Fibroblast of skin of left quadriceps (primary cell): ENCODE data around the gene RTN4RL2.

Experiments
- DNase-seq, 2 experiments: peaks; one replicate each; pipeline ENCODE4 v3.0.0-alpha.2; 2013; ENCODE audit warnings: low read depth in 2 of 2

Gene RTN4RL2

DNA sequence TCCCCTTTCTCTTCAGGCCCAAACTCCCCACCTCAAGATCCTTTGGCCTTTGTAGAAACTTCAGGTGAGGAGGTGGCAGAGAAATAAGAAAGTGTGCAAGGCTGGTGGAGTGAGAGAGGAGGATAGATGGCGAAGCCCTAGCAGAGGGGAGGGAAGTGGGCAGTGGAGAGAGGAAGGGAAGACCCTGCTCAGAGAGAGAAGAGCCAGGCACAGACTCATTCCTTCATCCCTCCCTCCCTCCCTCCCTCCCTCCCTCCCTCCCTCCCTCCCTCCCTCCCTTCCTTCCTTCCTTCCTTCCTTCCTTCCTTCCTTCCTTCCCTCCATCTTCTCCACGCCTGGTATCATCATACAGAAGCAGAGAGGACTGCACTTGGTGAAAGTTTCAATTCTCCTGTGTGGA lies 21.0 kb downstream of the RTN4RL2 start:
- DNase-seq, result no peak

DNA sequence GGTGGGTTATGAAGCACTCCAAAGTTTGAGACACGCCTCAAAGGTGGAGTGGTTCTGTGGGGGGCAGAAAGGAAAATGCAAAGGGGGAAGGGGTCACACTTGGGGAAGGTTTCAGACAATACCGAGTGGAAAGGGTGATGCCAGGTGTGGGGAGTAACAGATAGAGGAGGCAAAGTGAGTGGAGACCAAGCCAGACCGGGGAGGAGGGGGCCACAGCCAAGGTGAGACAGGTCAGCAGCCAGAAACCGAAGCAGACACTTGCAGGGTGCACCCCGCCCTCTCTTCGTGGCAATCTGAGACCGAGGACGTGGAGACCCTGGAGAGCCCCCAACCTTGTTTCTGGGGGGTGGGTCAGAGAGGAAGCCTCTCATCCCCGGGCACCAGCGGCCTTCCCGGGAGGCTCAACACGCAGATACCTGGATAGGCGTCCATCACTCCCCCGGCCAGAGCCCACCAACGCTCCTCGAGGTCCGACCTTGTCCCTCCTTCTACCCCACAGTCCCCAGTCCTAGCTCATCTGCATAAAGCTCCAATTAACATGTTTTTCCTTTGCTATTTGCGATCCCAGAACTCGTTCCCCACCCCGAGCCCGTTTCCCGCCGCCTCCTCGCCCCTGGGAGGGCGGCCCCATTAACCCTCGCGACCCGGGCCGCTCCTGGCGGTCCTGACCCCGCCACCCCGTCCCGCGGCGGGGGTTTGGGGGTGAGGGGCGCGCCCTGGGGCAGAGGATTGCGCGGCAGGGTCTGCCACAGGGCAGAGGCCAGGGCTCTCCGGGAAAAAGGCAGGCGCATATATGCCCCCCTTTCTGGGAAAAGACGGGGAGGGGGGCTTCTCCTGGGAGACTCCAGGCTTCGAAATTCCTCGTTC lies 21.8 kb downstream of the RTN4RL2 start:
- no peak for DNase-seq

DNA sequence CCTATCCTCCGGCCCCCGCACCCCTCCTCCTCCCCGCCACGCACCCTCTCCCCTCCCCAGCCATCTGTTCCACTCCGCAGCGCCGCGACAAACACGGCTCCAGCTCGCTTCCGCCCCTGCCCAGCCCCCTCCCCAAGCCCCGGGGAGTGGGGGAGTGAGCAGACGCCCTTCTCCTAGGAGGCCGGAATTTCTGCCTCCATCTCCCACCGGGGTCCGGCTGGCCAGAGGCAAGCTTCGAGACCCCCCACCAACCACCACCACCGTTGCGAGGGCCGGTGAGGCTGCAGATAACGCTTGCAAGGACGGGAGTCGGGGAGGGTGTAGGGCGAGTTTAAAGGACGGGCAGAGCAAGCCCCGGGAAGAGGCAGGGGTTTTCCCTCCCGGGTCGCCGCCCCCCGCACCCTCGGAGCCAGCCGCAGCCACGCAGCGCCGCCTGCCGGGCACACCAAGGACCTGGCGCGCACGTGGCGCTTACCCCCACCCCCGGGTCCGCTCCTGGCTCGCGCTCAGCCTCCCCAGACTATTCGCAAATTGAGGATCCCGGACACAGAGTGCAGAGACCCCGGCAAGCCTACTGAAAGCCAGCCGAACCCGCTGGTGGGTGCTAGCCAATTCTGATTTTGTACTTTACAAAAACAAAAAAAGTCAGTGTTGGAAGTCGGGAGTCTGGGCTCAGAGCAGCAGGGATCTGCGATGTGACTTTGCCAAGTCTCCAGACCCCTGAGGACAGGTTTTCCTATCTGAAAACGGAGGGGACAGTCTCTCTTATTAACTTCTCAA lies 22.6 kb downstream of the RTN4RL2 start:
- no peak for DNase-seq

DNA sequence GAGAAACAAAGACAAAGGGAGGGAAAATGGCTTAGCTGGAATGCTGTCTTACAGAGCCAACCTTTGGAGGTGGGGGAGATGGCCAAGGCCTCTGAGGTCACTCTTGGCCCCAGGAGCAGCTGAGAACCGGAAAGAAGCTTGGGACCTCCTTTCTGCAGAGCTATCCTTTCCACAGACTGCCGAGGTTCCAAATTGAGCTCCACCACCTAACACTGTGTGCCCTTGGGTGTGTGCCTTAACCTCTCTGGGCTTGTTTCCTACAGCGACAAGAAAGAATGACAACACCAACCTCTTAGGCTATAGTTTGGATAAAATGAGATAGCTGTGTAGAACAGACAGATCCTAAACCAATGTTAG lies 23.2 kb downstream of the RTN4RL2 start:
- no peak for DNase-seq

DNA sequence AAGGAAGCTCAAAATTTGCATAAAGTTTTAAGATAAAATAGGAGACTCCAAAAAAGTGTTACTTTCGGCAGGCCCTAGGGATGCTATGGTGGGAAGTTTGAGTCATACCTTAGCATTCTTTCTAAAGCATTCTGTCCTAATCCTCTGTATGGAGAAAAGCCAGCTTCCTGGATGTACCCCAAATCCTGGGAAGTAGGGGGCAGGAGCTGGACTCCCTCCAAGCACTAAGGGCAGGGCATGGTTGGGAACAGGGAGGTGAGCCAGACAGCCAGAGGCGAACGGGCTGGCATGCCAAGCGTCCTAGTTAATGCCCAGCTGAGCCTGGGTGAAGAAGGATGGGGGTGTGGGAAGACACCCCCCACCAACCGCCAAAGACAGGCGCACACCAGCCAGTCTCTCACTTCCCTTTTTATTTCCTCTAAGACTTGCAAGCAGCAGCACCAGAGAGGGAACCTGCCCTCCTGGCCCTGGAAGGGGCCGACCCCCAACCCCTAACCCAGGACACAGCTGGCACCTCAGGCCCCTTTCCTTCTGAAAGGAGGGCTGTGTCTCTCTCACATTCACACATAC lies 23.9 kb downstream of the RTN4RL2 start:
- DNase-seq, result no peak

DNA sequence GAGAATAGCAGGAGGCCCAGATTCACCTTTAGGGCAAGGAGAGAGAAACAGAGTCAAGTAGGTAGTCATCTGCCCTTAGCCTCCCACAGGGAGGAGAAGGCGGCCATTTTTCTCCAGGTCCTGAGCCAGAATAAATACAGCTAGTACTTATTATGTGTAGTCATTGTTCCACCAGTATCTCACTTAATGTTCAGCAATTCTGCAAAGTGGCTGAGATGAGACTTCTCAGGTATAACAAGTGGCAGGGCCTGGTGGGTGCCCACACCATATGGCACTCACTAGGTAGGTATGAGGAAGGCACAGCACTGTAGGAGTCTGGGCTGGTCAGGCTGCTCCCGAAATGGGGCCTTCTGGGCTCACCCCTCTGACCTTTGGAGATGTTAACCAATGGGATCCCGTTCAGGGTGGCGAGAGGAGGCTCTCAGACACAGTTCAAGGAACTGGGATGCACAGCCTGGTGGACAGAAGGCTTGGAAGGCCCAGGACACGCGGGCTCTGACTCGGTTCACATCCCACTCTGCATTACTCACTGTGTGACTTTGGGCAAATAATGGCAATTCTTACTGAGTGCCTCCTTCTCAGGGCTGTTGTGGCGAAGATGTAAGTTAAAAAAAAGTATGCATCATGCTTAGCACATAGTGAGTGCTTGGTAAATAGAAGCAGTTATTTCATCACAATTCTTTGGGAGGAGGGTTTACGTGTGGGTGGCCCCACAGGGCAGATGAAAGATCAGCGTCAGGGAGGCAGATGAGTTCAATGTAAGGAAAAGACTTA lies 25.1 kb downstream of the RTN4RL2 start:
- DNase-seq, result no peak

DNA sequence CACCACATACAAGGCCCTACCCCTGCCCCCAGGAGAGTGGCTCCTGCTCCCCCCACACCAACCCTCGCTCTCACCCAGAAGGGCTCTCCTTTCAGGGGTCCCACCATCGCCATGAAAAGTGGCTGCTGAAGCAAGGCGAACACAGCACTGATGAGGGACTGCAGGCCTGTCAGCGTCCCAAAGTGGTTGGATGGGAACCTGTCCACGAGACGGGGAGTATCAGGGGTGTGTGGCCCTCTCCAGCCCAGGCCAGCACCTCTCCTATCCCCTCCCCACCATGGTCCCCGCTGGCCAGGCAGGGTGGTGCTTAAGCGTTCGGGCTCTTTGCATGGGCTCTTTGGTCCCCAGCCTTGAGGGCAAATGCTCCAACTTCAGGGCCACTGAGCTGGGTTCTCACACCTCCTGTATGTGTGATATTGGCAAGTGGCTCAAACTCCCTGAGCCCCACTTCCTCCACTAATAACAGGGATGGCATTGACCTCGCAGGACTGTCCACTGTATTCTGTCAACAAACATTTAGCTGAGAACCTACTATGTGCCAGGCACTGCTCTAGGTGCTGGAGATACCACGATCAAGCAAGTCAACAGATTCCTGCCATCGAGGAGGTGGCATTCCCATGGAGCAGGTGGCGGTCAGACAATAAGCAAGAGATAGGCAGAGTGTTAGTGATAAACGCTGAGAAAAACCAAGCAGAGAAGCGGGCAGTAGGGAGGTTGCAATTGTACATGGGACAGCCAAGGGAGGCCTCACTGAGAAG lies 26.9 kb downstream of the RTN4RL2 start:
- DNase-seq, result no peak

DNA sequence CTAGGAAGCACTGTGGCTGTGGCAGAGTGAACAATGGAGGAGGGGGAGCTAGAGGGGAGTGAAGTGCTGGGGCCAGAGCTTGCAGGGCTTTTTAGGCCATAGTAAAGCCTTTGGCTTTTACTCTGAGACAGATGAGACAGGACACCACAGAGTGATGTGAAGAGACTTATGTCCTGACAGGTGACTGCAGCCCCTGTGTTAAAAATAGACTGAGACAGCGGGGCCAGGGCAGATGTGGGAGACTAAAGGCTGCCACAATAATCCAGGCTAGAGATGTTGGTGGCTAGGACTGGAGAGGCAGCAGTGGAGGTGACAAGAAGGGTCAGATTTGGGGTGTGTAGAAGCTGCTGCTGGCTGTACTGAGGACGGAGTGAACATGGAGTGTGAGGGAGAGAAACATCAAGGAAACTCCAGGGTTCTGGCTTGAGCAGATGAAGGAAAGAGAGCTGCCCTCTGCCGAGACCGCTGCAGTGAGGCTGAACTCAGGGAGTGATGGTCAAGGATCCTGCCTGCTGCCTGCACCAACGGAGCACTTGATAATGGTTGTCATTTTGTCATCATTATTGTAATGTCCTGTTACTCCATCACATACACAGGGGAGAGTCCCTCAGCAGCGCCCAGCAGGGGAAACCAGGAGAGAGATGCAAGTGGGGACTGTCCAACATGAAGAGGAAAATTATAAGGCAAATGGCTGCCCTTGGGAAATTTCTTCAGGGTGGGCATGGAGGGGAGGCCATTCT lies 27.8 kb downstream of the RTN4RL2 start:
- no peak for DNase-seq

DNA sequence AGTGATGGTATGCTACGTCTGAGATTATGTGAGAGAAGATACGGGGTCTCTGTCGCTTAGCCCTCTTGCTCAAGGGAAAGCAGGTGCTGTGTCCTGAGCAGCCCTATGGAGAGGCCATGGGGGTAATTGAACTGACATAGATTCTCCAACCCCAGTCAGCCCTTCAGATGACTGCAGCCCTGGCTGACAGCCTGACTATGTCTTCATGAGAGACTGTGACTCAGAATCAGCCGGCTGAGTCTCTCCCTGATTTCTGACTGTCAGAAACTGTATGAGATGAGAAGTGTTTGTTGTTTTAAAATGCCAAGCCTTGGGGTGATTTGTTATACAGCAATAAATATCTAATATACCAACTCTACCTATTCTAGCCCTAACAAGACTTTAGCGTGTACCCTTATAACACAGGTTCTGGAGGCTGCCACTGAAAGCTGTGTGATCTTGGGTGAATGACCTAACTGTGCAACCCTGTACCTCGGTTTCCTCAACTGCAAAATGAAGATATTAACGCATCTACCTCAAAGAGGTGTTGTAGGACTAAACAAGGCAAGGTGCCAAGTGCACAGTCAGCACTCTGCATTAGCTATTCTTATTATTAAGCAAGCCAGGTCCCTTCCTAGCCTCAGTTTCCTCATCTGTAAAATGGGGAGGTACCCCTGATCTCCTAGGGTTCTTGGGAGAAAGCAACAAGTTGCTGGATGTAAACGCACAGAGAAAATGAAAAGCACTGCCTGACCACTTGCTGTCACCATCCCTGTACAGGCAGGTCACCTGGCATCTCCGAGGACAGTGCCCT lies 30.3 kb downstream of the RTN4RL2 start:
- no peak for DNase-seq

DNA sequence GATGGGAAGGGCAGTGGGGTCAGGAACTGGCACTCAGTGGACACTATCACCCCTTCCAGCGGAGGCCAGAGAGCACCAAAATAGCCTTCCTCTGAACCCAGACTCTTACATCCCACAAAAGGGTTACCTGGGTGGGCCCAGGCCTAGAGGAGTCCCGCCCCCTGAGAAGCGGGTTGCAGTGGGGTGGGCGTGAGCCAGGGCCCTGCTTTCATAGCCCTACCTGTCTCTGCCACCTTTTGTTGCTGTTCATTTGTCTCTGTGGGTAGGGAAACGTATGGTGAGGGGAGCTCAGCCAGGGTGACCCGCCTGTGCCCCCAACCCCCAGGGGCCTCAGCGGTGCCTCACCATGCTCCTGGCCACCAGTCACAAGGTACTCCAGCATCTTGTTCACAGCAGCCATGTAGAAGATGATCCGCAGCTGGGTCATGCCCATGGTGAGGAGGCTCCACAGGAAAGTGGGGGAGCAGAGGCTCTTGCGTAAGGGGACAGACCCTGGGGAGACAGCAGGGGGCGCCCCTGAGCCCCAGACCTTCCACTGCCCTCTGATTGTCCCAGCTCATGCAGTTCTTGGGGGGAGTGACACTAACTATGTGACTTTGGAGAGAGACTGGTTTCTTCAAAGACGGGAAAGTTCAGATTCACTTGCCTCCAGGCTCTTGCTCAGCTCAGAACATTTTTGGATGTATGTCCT lies 31.2 kb downstream of the RTN4RL2 start:
- no peak for DNase-seq

DNA sequence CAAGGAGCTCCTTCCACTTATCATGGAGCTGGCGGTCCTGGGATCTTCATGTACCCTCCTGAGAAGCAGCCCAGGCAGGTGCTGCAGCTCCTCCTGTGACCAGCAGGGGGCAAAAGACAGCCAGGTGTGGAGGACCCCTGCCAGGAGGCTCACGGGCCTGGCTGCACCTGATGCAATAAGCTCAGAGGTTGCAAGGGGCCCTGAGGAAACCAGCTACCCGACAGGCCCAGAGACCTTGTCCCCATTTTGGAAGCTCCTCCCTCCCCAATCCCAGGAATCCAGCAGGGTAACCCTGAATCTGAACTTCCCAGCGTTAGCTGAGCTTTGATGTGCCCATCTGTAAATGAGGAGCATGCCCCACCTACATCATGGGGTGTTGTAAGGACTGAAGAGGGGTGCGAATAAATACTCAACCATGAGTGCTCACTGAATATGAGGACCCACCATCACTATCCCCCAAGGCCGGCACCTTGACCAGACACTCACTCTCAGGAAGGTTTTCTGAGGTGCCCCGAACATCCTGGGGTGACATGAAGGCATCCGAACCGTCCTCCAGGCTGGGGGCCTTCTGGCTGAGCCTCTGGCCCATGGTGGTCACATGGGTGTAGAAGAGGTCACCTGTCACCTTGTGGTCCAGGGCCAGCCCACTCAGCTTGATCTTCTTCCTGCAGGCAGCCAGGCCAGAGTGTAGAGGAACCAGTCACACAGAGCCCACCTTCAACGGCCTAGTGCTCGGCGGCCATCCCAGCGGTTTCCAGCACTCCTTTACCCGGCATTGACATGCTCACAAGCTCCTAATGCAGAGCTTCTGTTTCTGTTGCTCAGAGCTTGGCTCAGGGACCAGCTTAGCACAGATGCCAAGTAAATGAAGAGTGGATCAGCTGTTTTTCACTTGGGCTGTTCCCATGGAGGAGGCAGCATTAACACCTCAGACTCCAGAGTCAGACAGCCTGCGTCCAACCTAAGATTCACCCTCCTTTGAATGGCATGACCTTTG lies 33.5 kb downstream of the RTN4RL2 start:
- no peak for DNase-seq

DNA sequence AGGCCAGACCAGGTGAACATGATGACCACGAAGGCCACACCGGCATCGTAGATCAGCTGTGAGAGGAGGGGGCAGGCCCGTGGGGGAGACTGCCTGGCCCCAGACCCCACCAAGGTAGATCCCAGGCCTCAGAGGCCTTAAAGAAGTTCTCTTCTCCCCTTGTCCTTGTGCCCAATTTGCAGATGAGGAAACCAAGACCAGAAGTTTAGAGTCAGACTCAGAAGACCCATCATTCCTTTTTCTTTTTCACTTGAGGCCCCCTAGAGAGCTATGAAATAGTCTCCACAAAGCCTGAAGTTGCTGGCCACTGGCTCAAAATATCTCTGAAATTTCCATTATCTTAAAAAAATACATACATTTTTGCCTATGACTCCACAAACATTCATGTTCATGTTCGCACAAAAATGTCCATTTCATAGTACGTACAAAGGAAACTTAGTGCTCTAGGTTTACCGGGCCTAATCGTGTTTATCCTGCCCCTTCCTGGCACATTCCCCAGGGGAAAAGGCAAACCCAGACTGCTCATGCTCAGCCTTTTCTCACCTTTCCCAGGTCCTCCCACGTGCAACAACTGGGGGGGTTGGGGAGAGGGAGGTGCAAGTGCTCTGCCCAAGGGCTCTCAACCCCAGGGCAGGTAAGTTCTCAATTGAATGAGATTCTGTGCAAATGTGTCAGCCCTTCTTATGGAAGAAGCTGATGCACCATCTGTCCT lies 35.9 kb downstream of the RTN4RL2 start:
- DNase-seq, result no peak

DNA sequence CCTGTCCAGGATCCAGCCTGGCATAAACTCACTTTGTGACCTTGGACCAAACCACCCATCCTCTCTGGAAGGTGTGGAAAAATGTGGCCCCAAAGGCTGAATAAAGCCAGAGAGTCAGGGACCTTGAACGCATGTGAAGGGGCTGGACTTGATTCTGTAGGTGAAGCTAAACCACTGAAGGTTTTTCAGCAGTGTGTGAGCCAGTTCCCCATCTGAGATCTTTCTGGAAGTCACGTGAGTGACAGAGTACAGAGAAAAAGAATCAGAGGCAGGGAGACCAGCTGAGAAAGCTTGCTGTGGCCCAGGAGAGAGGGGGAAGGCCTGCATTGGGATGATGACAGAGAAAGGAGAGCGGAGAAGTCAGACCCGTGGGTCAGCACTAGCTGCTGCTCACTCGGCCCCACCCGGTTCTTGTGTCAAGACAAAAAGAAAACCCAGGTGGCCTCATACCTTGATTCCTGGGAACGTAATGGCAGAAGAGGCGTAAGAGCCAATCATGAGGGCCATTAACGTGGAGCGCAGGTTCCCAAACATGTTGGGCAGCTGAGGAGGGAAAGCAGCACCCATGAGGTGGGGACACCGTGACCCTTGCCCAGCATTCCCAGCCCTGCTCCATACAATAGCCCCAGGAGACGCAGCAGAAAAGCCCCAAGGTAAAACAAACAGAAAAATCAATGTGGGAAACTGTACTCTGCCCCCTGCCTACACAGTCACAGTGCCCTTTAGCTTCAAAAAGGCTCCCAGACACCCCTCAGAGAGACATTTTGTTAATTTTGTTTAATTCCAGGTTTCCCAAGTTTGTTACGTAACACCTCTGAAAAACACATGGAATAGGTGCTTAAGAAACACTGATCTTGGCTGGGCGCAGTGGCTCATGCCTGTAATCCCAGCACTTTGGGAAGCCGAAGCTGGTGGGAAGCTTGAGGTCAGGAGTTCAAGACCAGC lies 37.2 kb downstream of the RTN4RL2 start:
- DNase-seq, result no peak

DNA sequence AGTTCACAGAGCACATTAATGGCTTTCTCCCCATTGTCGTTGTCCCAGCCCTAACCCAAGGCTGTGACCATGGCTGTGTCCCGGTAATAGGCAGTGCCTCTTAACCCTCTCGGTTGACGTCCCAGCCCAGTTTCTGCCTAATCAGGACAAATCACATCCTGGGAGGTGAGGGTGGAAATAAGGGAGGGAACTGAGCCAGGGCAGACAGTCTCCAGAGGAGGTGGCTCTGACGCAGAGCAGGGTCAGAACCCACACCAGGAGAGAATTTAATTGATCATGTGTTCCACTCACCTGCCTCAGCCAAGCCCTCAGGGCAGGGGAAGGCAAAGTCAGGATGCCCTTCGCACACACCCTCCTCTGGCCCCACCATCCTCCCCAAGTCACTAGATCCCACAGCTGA lies 38.2 kb downstream of the RTN4RL2 start:
- no peak for DNase-seq

DNA sequence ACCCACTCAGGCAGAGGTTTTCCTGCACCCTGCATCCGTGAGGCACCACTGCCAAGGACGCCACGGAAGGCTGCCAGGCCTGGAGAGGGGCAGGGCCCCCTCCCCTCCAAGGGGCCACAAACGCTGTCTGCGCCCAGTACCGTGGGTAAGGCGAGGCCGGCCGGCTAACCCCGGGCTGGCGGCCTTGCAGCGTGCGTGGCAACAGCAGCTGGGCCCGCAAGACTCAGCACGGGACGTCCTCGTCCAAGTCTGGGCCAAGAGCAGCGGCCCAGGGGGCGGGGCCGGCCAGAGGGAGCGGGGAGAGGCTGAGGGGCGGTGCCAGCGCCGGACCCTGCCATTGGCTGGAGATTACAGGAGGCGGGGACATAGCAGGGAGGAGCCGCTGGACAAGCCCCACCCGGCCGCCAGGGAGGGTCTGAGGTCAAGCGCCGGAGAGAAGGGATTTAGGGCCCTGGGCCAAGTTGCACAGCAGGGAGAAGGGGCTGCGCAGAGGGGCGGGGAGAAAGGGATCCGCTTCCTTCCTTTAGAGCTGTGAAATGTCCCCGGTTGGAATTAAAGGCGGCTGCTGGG lies 39.2 kb downstream of the RTN4RL2 start:
- DNase-seq, result peak; percentile 64 to 66

DNA sequence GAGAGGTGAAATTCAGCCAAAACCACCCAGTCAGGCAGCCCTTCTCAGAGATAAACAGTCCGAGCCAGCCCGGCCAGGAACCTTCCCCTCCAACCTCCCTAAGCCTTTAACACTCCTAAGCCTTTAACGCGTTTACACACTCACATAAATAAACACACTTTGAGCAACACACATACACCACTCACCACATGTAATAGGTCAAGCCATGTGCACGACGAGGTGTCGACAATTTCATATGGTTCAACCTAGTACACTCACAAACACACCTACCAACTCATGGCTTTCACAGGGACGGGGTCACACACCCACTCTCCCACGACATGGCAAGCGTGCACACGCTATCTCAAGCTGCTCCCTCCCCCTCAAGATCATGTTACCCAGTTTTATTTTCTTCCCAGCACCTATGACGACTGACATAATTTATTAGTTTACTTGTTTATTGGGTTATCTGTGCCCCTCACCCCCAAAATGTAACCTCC lies 39.7 kb downstream of the RTN4RL2 start:
- no peak for DNase-seq
